PC-9 (cell line): Measurements from ENCODE around the gene SYNPO2L.

Source experiments
- EZH2 ChIP-seq: fragments of 200-600 bp; sonication (generic); IDR thresholded peaks from 2 replicates; pipeline ENCODE4 v1.8.0; 2017; ENCODE audit warnings: antibody characterized with exemption, low read depth
- TF ChIP-seq, protein P1 (sequence below): fragments of 200-600 bp; sonication (generic); conservative IDR thresholded peaks from 2 replicates; pipeline ENCODE4 v1.6.1; 2017; ENCODE audit warnings: mixed run types, antibody characterized with exemption, mild to moderate bottlenecking, moderate library complexity

DNA sequence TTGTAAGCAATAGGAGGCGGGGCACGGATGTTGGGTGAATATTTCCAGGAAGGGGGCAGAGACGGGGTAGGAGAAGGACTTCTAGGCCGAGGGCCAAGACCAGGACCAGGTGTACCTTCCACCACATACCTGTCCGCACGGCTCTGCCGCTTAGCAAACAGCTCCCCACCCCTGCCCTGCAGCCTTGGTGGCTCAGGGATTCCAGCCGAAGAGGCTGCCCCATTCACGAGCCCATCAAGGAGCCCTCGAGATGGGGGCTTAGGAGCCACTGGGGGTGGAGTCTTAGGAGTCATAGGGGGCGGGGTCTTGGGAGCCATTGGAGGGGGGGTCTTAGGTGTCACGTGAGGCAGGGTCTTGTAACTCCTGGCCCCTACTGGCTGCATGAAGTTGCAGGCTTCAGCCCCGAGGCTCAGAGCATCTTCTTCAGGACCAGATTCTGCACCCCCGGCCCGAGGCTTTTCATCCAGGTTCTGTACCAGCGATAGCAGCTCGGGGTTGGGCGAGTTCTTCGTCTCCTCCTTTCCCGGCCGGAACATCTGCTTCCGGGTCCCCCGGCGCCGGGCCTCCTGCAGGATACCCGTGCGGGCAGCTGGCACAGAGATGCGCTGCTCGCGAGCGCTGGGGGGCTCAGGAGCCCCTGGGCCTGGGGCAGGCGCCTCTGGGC, 8.5 kb downstream of the SYNPO2L start:
- TF ChIP-seq, protein P1, sequence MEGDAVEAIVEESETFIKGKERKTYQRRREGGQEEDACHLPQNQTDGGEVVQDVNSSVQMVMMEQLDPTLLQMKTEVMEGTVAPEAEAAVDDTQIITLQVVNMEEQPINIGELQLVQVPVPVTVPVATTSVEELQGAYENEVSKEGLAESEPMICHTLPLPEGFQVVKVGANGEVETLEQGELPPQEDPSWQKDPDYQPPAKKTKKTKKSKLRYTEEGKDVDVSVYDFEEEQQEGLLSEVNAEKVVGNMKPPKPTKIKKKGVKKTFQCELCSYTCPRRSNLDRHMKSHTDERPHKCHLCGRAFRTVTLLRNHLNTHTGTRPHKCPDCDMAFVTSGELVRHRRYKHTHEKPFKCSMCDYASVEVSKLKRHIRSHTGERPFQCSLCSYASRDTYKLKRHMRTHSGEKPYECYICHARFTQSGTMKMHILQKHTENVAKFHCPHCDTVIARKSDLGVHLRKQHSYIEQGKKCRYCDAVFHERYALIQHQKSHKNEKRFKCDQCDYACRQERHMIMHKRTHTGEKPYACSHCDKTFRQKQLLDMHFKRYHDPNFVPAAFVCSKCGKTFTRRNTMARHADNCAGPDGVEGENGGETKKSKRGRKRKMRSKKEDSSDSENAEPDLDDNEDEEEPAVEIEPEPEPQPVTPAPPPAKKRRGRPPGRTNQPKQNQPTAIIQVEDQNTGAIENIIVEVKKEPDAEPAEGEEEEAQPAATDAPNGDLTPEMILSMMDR, result no peak
- TF ChIP-seq EZH2, result no peak
